Stimulated activated CD4-positive, alpha-beta T cell treated with anti-CD3 and anti-CD28 coated beads, Interleukin-15, amount 100 ng/mL, for 48 hours (primary cell): ENCODE measurements around the gene ARHGEF10L.
"Not testable (repeated sequence)": the region's sequence is repeated elsewhere in the genome, so short reads cannot be mapped to it uniquely, and the experiment has no call there.

Experiments used
- DNase-seq, 2 donors: peaks; one replicate each; pipeline ENCODE4 v3.0.0-alpha.2; 2020; ENCODE audit warnings: low read depth in 2 of 2

ARHGEF10L gene

DNA sequence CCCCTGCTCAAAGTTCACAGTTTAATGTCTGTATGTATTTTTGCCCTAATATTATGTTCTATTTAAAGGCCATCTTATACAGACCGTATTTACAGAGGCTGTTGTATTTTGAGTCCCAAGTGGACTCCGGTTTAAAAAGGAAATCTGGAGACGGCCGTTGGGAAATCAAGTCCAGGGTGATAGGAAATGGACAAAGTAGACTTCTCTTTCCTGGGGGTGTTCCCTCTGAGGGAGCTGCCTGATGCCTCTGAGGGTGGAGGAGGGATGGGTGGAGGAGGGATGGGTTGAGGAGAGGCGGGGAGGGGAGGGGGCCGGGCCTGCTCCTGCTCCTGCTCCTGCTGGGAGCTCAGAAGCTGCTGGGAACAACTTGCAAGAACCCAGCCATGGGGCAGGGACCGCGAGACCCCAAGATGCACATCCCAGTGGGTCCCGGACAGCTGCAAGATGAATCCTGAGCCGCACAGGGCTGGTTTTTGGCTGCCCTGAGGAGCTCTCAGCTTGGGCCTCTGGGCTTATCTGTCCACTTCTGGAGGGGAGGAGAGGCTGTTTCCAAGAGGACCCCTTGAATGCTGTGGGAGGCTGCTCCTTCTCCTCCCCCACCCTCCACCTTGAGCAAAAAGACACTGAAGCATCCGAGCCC, 203.6 kb downstream of the ARHGEF10L start:
- no peak for DNase-seq

DNA sequence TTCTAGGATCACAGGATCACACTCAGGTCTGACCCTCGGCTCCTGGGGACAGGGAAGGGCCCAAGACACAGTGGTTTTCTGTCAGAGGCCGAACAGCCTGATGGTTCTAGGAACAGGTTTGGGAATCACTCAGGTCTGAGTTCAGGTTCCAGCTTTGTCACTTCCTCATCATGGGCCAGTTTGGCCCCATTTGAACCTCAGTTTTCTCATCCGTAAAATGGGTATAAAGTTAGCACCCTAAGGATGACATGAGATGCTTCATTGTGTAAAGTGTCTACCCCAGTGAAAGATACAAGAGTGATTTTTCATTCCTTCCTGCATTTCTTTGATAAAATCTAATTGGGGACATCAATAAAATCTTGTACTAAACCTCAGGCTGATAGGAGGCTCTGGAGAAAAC, 204.4 kb downstream of the ARHGEF10L start:
- DNase-seq, result no peak

DNA sequence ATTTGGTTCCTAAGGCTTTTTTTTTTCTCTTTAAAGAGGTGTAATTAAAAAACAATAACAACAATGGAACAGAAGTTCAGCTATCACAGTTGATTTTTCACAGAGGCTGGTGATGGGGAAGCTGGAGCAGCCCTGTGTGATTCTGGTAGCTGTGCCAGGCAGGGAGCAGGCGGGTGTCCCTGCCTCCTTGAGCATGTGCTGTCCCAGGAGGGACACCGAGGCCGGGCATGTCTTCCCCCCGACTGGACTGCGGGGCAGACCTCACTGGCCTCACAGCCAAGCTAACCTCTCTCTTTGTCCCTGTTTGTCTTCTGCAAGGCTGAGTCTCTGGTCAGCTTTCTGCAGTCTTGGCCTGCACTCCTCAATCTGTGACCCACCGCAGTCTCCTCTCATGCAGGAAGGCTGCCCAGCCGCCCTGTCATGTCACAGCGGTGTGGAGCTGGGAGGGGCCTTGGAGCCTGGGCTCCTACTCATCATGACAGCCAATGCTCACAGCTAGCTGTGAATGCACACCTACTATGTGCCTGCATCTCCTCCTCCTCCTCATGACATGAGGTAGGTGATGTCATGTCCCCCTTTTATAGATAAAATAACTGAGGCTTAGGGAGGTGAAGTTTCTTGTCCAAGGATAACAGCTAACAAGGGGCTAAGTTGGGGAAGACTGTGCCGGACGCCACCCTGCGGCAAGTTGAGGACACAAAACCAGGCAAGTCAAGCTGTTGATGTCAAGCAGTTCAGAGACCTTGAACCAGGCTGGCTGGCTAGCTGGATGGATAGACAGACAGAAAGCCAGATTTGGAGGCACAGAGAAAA, 205.4 kb downstream of the ARHGEF10L start:
- no peak for DNase-seq

DNA sequence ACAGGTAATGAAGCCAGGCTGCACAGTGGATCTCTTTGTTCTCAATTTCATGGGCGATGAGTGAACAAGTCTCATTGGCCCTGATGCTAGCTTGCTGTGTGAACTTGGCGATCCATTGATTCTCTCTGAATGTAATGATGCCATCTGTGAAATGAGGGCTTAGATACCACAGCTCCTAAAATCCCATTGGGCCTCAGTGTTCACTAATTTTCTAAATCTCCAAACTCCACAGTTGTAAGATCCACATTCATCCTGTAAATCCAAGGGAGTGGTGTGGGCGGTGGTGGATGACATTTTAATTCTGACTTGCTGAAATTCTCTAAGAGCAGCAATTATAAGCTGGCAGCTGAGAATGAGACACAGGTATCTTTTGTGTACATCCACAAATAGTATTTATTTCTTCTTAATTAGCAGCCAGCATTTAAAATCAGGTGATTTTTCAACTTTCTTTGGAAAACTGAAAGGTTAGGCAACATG, 206.0 kb downstream of the ARHGEF10L start:
- DNase-seq, result no peak

DNA sequence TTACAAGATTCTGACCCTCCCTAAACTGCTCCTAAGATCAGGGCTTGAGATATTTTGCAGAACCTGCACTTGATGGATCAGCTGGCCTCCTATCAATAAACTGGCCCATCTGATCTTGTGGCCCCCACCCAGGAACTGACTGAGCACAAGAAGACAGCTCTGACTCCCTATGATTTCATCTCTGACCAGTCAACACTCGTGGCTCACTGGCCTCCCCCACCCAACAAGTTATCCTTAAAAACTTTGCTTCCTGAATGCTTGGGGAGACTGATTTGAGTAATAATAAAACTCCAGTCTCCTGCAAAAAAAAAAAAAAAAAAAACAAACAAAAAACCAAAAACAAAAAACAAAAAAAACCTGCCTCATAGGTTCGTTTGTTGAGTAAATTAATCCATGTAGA, 206.8 kb downstream of the ARHGEF10L start:
- DNase-seq, result not testable (repeated sequence)

DNA sequence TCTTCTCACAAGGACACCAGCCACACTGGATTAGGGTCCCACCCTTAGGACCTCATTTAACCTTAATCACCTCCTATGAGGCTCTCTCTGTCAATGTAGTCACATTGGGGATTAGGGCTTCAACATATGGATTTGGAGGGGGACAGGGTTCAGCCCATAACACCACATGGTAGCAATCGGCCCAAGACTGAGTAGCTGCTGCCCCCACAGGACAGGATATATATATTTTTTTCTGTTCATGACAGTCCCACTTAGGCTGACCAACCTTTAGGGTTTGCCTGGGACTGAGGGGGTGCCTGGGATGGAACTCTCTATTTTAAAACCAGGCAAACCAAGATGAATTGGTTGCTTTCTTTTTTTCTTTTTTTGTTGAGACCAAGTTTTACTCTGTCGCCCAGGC, 207.4 kb downstream of the ARHGEF10L start:
- DNase-seq, result no peak
